GM21619 (cell line): ENCODE measurements around the gene CROCC.

Experiments
- ATAC-seq: cut with Tn5 transposase; IDR thresholded peaks from one replicate; pipeline ENCODE4 v1.9.1; 2021; ENCODE audit not compliant: unreplicated experiment

Gene CROCC

DNA sequence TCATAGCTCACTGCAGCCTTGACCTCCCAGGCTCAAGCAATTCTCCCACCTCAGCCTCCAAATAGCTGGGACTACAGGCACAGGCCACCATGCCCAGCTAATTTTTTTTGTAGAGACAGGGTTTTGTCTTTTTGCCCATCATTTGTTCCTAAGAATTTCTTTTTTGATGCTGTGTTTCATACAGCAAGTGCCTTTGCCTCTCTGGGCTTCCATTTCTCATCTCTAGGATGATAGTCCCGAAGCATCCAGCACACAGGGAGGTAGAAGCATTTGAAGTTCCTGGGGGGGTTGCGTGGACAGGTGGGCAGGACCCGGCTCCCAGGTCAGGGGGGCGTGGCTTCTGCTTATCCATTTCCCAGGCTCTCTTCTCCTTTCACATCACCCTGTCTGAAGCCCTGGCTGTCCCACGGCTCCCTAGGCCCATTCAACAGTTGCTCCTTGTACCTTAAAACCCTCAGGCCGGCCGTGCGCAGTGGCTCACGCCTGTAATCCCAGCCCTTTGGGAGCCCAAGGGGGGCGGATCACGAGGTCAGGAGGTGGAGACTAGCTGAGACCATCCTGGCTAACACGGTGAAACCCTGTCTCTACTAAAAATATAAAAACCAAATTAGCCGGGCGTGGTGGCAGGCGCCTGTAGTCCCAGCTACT lies 86.6 kb downstream of the CROCC start:
- ATAC-seq = no peak

GRCh38 chr1:17009706-17010105 lies 88.0 kb downstream of the CROCC start:
- ATAC-seq = no peak

DNA sequence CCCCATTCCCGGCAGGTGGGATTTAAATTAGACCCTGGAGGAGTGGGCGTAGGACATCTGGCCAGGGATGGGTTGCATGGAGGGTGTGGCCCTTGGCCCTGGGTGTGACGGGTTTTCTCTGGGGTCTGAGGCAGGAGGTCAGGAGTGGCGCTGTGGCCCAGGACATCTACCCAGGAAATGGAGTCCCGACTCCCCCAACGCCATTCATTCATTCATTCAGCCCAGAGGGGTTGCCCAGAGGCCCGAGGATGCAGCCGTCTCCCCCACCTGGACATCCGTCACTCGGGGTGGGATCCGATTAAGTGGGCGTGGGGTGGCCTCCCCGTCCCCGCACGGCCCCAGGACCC lies 89.3 kb downstream of the CROCC start:
- ATAC-seq = peak; percentile 6

DNA sequence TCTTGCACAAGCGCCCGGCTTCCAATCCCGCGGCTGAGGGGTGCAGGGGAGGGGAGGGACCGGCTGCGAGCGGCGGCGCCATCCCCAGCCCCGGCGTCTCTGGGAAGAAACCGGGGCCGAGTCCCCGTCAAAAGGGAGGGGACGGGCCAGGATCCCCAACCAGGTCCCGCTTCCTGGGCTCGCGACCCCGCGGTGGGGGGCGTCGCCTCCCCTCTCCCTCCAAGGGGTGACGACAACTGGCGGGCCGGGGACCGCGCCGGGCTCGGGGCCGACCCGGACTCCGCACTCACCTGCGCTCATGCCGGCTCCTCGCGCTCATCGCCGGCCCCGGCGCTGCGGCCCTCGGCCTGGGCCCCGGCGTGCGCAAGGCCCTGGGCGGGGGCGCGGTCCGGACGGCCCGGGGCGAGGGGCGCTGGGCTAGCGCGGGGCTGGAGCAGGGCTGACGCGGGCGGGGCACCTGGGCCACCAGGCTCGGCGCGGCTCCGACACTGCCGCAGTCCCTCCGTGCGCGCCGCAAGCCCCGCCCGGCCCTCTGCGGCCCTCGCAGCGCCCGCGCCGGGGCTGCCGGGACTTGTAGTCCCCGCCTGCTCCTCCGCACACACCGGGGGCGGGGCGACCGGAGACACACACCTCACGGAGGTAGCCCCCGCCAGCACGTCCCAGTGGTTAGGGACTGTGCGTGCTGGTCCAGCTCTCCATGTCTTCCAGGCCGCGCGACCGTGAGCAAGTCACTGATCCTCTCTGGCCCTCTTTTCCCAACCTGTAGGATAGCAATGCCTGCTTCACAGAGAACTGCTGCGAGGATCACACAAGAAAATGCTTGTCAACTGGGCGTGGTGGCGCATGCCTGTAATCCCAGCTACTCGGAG lies 89.9 kb downstream of the CROCC start, which contains the start of gene ATP13A2:
Gene ATP13A2, minus strand, starts transcription at position 490 of the 869 bp plus-strand sequence. Its CDS starts 190 bp downstream, at position 300.
- ATAC-seq = peak; percentile 85

DNA sequence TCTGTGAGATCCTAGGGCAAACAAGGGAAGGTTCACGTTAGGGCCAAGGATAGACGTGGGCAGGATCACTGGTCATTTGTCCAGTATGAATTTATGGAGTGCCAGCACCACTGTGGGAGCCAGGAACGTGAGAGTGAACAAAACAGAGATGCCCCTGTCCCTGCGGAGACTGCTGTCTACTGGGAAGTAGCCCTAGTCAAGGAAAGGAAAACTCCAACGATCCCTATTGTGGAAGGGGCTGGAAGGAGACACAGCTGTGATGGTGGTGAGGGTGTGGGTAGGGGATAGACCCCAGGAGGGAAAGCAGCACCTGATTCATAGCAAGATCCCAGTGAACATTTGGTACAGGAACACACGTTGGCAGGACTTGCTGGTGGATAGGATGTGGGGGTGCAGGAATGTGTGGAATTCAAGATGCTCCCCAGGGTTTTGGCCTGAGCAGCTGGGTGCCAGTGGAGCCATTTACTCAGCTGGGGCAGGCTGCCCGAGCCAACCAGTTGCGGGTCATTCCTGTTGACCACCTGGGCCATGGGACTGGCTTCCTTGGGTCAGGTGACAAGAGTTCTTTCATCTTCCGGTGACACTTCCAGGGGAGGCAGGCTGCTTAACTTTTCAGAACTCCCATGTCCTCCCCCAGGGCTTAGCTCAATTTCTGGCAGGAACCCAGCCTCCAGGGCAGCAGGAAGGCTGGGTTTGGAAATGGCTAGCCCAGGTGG lies 91.2 kb downstream of the CROCC start:
- ATAC-seq = no peak

DNA sequence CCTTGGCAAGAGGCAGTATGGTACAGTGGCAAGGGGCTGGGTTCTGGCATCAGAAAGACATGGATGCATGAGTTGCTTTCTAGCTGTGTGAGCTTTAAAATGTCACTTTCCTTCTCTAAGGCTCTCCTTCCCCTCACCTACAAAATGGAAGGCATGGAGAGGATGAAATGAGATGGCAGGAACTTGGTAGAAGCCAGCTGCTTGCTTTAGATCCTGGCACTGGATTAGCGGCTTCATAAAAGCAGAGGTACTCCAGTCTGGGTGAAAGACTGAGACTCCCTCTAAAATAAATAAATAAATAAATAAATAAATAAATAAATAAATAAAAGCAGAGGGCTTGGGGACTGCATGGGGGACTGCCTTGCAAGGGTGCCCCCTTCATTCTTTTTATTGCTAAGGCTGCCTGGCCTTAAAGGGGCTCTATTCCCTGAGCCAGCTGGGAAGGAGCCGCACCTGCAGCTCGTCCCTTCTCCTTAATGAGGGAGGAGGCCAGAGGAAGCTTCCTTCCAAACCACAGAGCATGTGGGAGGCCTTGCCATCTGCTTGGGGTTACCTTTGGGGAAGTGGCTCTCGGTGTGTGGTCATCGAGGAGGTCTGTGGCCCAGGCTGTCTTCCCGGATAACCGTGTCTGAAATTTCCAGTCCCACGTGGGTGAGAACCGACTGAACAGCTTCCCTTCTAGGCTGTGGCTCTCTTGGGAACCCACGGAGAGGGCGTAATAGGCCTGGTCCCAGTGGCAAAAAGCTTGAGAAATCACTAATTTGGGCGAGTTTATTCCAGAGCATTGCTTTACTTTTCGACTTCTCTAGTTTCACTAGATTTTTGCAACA lies 92.0 kb downstream of the CROCC start:
- no peak for ATAC-seq

DNA sequence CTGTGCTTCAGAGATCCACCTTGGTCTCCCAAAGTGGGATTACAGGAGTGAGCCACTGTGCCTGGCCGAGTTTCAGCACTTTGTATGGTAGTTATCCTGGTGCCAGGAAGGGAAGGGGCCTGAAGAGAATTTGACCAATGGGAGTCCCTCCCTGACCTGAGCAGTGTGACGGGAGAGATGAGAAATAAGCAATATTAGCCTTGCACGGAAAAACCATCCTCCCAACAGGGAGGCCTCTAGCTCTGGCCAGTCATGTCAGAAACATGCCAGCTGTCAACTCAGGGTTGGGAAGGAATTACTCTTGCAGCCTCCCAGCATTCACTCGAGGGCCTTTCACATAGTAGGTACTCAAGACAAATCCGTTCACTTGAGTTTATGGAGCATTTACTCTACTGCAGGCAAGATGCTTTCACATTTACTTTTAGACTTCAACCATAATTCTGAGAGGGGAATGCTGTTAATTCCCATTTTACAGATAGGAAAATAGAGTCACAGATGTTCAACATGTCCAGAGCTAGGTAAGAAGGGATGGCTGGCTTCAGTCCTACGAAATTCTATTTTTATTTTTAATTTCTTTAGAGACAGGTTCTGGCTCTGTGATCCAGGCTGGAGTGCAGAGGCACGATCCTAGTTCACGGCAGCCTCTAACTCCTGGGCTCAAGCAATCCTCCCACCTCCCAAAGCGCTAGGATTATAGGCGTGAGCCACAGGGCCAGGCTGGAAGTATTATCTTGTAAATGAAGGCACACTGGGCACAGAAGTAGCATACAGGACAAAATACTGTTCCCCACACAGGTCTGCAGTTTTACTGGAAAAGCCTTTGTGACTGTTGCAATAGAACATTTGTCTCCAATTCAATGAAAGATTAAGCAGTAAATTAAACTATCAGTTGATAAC lies 93.2 kb downstream of the CROCC start:
- no peak for ATAC-seq

DNA sequence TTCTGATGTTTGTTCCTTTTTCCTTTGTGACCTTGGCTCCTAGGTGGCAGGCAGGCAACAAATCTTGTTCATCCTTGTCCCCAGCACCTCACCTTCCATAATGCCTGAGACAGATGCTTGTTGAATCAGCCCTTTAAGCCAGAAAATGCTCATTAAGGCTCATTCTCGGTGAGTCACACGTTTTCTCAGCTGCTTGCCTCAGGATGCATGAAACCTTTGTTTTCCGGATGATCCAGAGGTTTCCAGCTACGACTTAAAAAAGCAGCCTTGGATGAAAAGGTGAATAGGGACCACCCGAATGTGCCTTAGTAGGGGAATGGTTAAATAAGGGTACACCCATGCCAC lies 94.6 kb downstream of the CROCC start:
- ATAC-seq = no peak

DNA sequence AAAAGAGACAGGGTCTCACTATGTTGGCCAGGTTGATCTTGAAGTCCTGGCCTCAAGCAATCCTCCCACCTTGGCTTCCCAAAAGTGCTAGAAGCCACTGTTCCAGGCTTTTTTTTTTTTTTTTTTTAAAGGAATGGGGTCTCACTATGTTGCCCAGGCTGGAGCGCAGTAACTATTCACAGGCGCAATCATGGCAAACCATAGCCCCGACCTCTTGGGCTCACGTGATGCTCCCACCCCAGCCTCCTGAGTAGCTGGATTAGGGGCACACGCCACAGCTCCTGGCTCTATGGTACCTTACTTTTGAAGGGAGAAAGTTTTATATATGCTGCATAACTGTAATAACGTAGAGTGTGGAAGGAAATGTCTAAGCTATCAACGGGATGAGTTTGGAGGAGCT lies 95.7 kb downstream of the CROCC start:
- ATAC-seq = no peak

DNA sequence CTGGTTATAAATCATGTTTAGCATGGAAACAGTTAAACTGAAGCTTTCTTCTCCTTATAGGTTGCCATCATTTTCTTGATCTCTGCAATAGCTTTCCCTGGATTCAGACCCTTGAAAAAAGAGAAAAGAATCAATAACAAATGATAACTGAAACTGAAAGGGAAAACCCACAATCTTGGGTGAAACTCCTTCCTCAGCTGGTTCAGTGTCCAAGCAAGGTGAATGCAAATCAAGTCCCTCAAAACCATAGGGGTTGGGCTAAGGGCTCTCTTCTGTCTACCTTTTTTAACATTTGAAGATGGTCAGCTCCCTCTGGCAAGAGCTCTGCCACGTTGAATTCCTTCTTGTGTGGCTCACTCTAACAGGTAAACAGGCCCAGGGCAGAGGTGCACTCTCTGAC lies 97.1 kb downstream of the CROCC start:
- ATAC-seq = no peak

DNA sequence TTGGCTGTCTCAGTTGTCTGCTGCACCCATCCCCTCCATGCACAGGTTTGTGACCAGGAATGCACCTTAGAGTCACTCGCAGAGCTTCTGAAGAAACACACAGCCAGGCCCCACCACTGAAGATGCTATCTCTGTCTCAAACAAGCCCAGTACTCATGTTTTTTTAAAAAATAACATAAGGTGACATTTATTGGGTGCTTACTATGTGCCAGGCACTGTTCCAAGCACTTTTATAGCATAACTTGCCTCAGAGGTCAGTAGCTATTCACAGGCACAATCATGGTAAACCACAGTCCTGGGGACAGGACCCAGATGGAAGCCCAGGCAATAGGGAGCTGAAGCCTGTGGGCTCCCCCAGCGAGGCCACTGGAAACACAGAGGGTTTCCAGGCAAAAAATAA lies 98.8 kb downstream of the CROCC start:
- ATAC-seq = no peak

DNA sequence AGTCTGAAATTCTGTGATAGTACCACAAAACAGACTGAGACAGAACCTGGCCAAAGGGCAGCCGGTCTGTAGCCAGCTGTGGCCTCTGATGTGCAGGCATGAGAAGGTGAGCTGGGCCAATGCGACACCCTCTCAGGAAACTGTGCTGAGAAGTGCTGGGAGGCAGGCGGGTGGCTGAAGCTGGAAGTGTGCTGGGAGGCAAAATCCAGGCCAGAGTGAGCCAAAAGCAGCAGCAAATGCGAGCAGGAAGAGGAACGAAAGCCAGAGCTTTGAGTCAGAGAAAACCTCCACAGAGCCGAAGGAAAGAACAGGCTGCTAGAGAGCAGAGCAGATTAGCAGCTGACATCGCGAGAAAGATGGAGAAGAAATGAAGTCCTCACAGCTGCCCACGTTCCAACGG lies 100.2 kb downstream of the CROCC start:
- ATAC-seq = no peak
